G401.6 (cell line): Measurements from ENCODE around the gene MGAT5.

Source experiments
- FAIRE-seq: peaks from 2 replicates; lab custom pipeline; 2012; peaks lifted over from hg19 to GRCh38; lab: Jason Lieb, UNC

MGAT5 gene

GRCh38 chr2:134335601-134336000 is 81.7 kb downstream of the MGAT5 start:
- FAIRE-seq: no peak

- no peak for FAIRE-seq
Measured at GRCh38 chr2:134336352-134336751, 82.5 kb downstream of the MGAT5 start.

GRCh38 chr2:134336921-134337320 is 83.0 kb downstream of the MGAT5 start:
- no peak for FAIRE-seq

- FAIRE-seq: no peak
Measured at GRCh38 chr2:134337631-134338030, 83.8 kb downstream of the MGAT5 start.

GRCh38 chr2:134338208-134338607 is 84.3 kb downstream of the MGAT5 start:
- no peak for FAIRE-seq

- no peak for FAIRE-seq
Measured at GRCh38 chr2:134341476-134341875, 87.6 kb downstream of the MGAT5 start.

- FAIRE-seq: no peak
Measured at GRCh38 chr2:134344954-134345697, 91.3 kb downstream of the MGAT5 start.

- no peak for FAIRE-seq
Measured at GRCh38 chr2:134346141-134346540, 92.3 kb downstream of the MGAT5 start.

- FAIRE-seq: no peak
Measured at GRCh38 chr2:134347756-134348155, 93.9 kb downstream of the MGAT5 start.

- FAIRE-seq: no peak
Measured at GRCh38 chr2:134348239-134348638, 94.4 kb downstream of the MGAT5 start.

- no peak for FAIRE-seq
Measured at GRCh38 chr2:134348760-134349159, 94.9 kb downstream of the MGAT5 start.

GRCh38 chr2:134351016-134351415 is 97.1 kb downstream of the MGAT5 start:
- FAIRE-seq: no peak

GRCh38 chr2:134351899-134352298 is 98.0 kb downstream of the MGAT5 start:
- FAIRE-seq: no peak

- FAIRE-seq: no peak
Measured at GRCh38 chr2:134352844-134353243, 99.0 kb downstream of the MGAT5 start.

GRCh38 chr2:134354611-134355010 is 100.7 kb downstream of the MGAT5 start:
- FAIRE-seq: no peak

- no peak for FAIRE-seq
Measured at GRCh38 chr2:134357814-134358213, 103.9 kb downstream of the MGAT5 start.

- no peak for FAIRE-seq
Measured at GRCh38 chr2:134359367-134360081, 105.7 kb downstream of the MGAT5 start.

- FAIRE-seq: no peak
Measured at GRCh38 chr2:134360745-134361487, 107.0 kb downstream of the MGAT5 start.

- no peak for FAIRE-seq
Measured at GRCh38 chr2:134361648-134362047, 107.8 kb downstream of the MGAT5 start.

- no peak for FAIRE-seq
Measured at GRCh38 chr2:134362152-134362668, 108.3 kb downstream of the MGAT5 start.

- FAIRE-seq: no peak
Measured at GRCh38 chr2:134362740-134363139, 108.9 kb downstream of the MGAT5 start.

- FAIRE-seq: no peak
Measured at GRCh38 chr2:134365356-134365755, 111.5 kb downstream of the MGAT5 start.

- FAIRE-seq: no peak
Measured at GRCh38 chr2:134366359-134366758, 112.5 kb downstream of the MGAT5 start.
